ENCODE data around the gene DGKG. TPM values are rescaled to one million over a fixed set of nuclear protein-coding genes. Genes with fewer than 3 reads are reported as not detected.

DGKG gene
- polyA plus RNA-seq, 1 donor (not counting 4 experiments of a cell fraction or from before 2014, with no cell fraction given): 0.22 TPM

DNA sequence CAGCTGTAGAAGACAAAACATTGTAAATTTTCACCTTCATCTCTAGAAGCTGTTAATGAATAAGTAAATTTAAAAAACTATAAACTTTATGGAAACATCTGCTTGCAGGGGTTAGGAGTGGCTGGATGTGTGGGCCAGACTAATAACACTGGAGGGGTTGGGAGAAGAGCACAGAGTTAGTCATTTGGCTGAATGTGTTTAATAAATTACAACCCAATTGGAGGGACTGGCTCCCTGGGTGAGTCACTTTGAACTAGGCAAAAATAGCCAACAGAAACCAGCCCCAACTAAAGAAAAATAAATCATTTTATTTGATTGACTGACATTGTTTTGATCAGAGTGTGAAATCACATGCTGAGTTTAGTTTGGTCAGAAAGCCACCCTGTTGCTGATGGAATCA lies 21.8 kb downstream of the DGKG start:
- H3K27me3 ChIP-seq (ENCODE audit: control insufficient read depth, extremely low read depth, insufficient read depth, low read length): peaks cover 3% of the 10 kb centered on the region
- FAIRE-seq (no peak), DNase-seq (ENCODE audit: low read depth, low spot score) (no peak)
- no peak overlapping the region for H3K4me3 ChIP-seq (ENCODE audit: control insufficient read depth in 2 of 3, extremely low read depth in 1 of 3, insufficient read depth in 2 of 3, low read depth in 1 of 3, low read length in 3 of 3)
- no peak overlapping the region for H3K27ac ChIP-seq (ENCODE audit: control insufficient read depth, insufficient read depth, low read length)
- no peak overlapping the region for H3K9ac ChIP-seq (ENCODE audit: control insufficient read depth, extremely low read depth, insufficient read depth, low read length)
- no peaks in the 10 kb centered on the region for H4K20me1 ChIP-seq (ENCODE audit: control insufficient read depth, extremely low read depth, insufficient read depth, low read length)
- no peaks in the 10 kb centered on the region for H3K9me3 ChIP-seq (ENCODE audit: control insufficient read depth, low read depth, low read length)
- dilution Hi-C loops (cut with MboI; ENCODE audit: extremely low pct_ligation_motif_present, low sequenced_read_pairs): no loop called here
- TF ChIP-seq, protein P1, sequence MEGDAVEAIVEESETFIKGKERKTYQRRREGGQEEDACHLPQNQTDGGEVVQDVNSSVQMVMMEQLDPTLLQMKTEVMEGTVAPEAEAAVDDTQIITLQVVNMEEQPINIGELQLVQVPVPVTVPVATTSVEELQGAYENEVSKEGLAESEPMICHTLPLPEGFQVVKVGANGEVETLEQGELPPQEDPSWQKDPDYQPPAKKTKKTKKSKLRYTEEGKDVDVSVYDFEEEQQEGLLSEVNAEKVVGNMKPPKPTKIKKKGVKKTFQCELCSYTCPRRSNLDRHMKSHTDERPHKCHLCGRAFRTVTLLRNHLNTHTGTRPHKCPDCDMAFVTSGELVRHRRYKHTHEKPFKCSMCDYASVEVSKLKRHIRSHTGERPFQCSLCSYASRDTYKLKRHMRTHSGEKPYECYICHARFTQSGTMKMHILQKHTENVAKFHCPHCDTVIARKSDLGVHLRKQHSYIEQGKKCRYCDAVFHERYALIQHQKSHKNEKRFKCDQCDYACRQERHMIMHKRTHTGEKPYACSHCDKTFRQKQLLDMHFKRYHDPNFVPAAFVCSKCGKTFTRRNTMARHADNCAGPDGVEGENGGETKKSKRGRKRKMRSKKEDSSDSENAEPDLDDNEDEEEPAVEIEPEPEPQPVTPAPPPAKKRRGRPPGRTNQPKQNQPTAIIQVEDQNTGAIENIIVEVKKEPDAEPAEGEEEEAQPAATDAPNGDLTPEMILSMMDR (optimal IDR thresholded peaks at IDR 0.05 in 1 of 3, IDR thresholded peaks at IDR 0.05 in 1 of 3, conservative IDR thresholded peaks at IDR 0.05 in 1 of 3; ENCODE audit: extremely low read depth in 1 of 3, insufficient read depth in 2 of 3, low read length in 3 of 3): no peak
- TF ChIP-seq EZH2 (IDR thresholded peaks at IDR 0.05; ENCODE audit: low read length): no peak
- no peaks in the 10 kb centered on the region for H3K36me3 ChIP-seq (ENCODE audit: control insufficient read depth in 2 of 2, extremely low read depth in 1 of 2, insufficient read depth in 2 of 2, low read length in 2 of 2)
- H2AFZ ChIP-seq (ENCODE audit: control insufficient read depth, low read length): no peak overlapping the region
- no peaks in the 10 kb centered on the region for H3K9me1 ChIP-seq (ENCODE audit: control insufficient read depth, extremely low read depth, insufficient read depth, low read length)
- H3K4me1 ChIP-seq (ENCODE audit: control insufficient read depth, extremely low read depth, insufficient read depth, low read length): no peaks in the 10 kb centered on the region
- H3K79me2 ChIP-seq (ENCODE audit: control insufficient read depth, insufficient read depth, low read length): no peaks in the 10 kb centered on the region
- H3K4me2 ChIP-seq (ENCODE audit: control insufficient read depth, extremely low read depth, insufficient read depth, low read depth, low read length): no peak overlapping the region

DNA sequence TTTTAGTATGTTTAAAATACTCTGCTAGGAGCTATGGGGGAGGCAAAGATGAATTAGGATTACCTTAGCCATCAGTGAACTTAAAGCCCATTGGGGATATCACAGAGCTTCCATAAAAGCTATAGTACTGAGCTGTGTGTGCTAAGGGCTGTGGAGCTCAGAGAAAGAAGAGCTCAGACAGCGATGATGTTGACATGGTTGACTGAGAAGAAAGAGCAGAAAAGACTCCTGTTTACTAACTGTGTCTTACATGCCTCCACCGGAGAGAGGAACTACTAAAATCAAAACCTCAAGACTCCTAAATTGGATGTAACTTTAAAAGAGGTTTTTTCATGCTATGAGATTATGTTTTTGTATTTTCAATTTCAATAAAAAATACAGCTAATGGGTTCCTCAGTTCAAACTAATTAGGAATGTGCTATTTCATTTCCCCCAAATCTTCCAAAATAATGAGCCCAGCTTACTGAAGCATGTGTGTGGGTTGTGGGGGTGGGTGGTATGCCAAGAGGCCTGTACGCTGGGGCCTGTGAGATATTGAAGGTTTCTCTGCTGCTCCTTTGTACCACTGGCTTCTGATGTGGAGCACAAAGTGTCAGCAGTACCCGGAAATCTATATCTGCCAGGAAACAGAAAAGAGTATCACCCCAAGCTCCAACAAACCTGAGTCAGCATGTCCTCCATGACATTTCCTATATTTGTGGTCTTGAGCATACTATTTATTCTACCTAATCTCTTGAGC lies 22.7 kb downstream of the DGKG start:
- H4K20me1 ChIP-seq (ENCODE audit: control insufficient read depth, extremely low read depth, insufficient read depth, low read length): no peaks in the 10 kb centered on the region
- no peaks in the 10 kb centered on the region for H3K9me3 ChIP-seq (ENCODE audit: control insufficient read depth, low read depth, low read length)
- H3K4me1 ChIP-seq (ENCODE audit: control insufficient read depth, extremely low read depth, insufficient read depth, low read length): no peaks in the 10 kb centered on the region
- dilution Hi-C loops (cut with MboI; ENCODE audit: extremely low pct_ligation_motif_present, low sequenced_read_pairs): no loop called here
- TF ChIP-seq, protein P1 (optimal IDR thresholded peaks at IDR 0.05 in 1 of 3, IDR thresholded peaks at IDR 0.05 in 1 of 3, conservative IDR thresholded peaks at IDR 0.05 in 1 of 3; ENCODE audit: extremely low read depth in 1 of 3, insufficient read depth in 2 of 3, low read length in 3 of 3): no peak
- TF ChIP-seq EZH2 (IDR thresholded peaks at IDR 0.05; ENCODE audit: low read length): no peak
- no peak overlapping the region for H2AFZ ChIP-seq (ENCODE audit: control insufficient read depth, low read length)
- H3K27ac ChIP-seq (ENCODE audit: control insufficient read depth, insufficient read depth, low read length): no peak overlapping the region
- H3K27me3 ChIP-seq (ENCODE audit: control insufficient read depth, extremely low read depth, insufficient read depth, low read length): peaks cover 3% of the 10 kb centered on the region
- no peaks in the 10 kb centered on the region for H3K79me2 ChIP-seq (ENCODE audit: control insufficient read depth, insufficient read depth, low read length)
- no peaks in the 10 kb centered on the region for H3K36me3 ChIP-seq (ENCODE audit: control insufficient read depth in 2 of 2, extremely low read depth in 1 of 2, insufficient read depth in 2 of 2, low read length in 2 of 2)
- no peak overlapping the region for H3K4me2 ChIP-seq (ENCODE audit: control insufficient read depth, extremely low read depth, insufficient read depth, low read depth, low read length)
- H3K9ac ChIP-seq (ENCODE audit: control insufficient read depth, extremely low read depth, insufficient read depth, low read length): no peak overlapping the region
- no peak overlapping the region for H3K4me3 ChIP-seq (ENCODE audit: control insufficient read depth in 2 of 3, extremely low read depth in 1 of 3, insufficient read depth in 2 of 3, low read depth in 1 of 3, low read length in 3 of 3)
- FAIRE-seq (no peak), DNase-seq (ENCODE audit: low read depth, low spot score) (no peak)
- H3K9me1 ChIP-seq (ENCODE audit: control insufficient read depth, extremely low read depth, insufficient read depth, low read length): no peaks in the 10 kb centered on the region

All from keratinocyte (primary cell).